HFF-Myc (cell line): Measurements from ENCODE around the gene UCK1.

Experiments
- DNase-seq: peaks from one replicate; pipeline ENCODE4 v3.0.0-alpha.2; 2011; ENCODE audit warnings: low read depth; ENCODE audit errors: extremely low read depth
- H3K4me3 ChIP-seq: replicated peaks from 2 replicates; pipeline ENCODE4 v1.5.1; 2011; ENCODE audit warnings: low read depth, mild to moderate bottlenecking, control low read depth, low read length
- CTCF ChIP-seq: IDR thresholded peaks from 2 replicates; pipeline ENCODE4 v1.5.1; 2012; ENCODE audit warnings: mild to moderate bottlenecking, low read depth, low read length, control low read depth; ENCODE audit errors: missing control alignments

The UCK1 gene

GRCh38 chr9:131484560-131485185 lies 46.4 kb downstream of the UCK1 start:
- H3K4me3 ChIP-seq = no peak overlapping the region
- no peak for TF ChIP-seq CTCF
- DNase-seq = no peak

GRCh38 chr9:131484051-131484445 lies 47.0 kb downstream of the UCK1 start:
- no peak for DNase-seq
- TF ChIP-seq CTCF = no peak
- H3K4me3 ChIP-seq = no peak overlapping the region

- TF ChIP-seq CTCF = no peak
- H3K4me3 ChIP-seq = no peak overlapping the region
- no peak for DNase-seq
These were observed 47.6 kb downstream of the UCK1 start for GRCh38 chr9:131483319-131484050.

GRCh38 chr9:131482343-131483006 lies 48.6 kb downstream of the UCK1 start:
- no peak overlapping the region for H3K4me3 ChIP-seq
- TF ChIP-seq CTCF = no peak
- no peak for DNase-seq

- no peak for TF ChIP-seq CTCF
- no peak overlapping the region for H3K4me3 ChIP-seq
- no peak for DNase-seq
These were observed 49.4 kb downstream of the UCK1 start for GRCh38 chr9:131481441-131482342.

- no peak for DNase-seq
- no peak for TF ChIP-seq CTCF
- H3K4me3 ChIP-seq = no peak overlapping the region
These were observed 50.8 kb downstream of the UCK1 start for GRCh38 chr9:131480258-131480657.
